Spleen (tissue), 11 donors: Measurements from ENCODE around the gene SPTBN1. TPM values are rescaled to one million over a fixed set of nuclear protein-coding genes. Genes with fewer than 3 reads are reported as not detected.

Experiments
- DNase-seq: peaks from one replicate; pipeline ENCODE4 v3.0.0-alpha.2; 2020
- H3K27ac ChIP-seq, 8 donors: fragments of 200-600 bp; sonication (generic) in 7 of 8; 1 replicate in 4 of 8; 2 replicates in 4 of 8; pipeline versions ENCODE4 v1.5.0 to v1.8.0; 2016 to 2021; ENCODE audit warnings: inconsistent platforms in 4 of 8, mild to moderate bottlenecking in 4 of 8, moderate library complexity in 1 of 8
- H3K27me3 ChIP-seq, 7 donors: fragments of 200-600 bp; sonication (generic) in 6 of 7; replicated peaks in 1 of 7; 1 replicate in 4 of 7; 2 replicates in 3 of 7; pipeline versions ENCODE4 v1.5.0 to v1.8.0; 2016 to 2021; ENCODE audit warnings: inconsistent platforms in 3 of 7, mild to moderate bottlenecking in 1 of 7
- H3K36me3 ChIP-seq, 6 donors: fragments of 200-600 bp; sonication (generic) in 5 of 6; 1 replicate in 4 of 6; 2 replicates in 2 of 6; pipeline versions ENCODE4 v1.5.0 to v1.8.0; 2016 to 2021; ENCODE audit warnings: inconsistent platforms in 2 of 6
- H3K4me1 ChIP-seq, 6 donors: fragments of 200-600 bp; sonication (generic) in 5 of 6; 1 replicate in 3 of 6; 2 replicates in 3 of 6; pipeline versions ENCODE4 v1.5.0 to v1.8.0; 2016 to 2021; ENCODE audit warnings: inconsistent platforms in 3 of 6
- H3K4me3 ChIP-seq, 8 donors: fragments of 200-600 bp; sonication (generic) in 7 of 8; 1 replicate in 4 of 8; 2 replicates in 4 of 8; pipeline versions ENCODE4 v1.5.0 to v1.8.0; 2016 to 2021; ENCODE audit warnings: inconsistent platforms in 4 of 8, mild to moderate bottlenecking in 4 of 8, moderate library complexity in 2 of 8
- H3K9me3 ChIP-seq, 8 donors: fragments of 200-600 bp; sonication (generic) in 7 of 8; 1 replicate in 4 of 8; 2 replicates in 4 of 8; pipeline versions ENCODE4 v1.5.0 to v1.8.0; 2016 to 2021; ENCODE audit warnings: inconsistent platforms in 4 of 8
- POLR2A ChIP-seq, 3 donors: fragments of 450-650 bp; IDR thresholded peaks; one replicate each; pipeline ENCODE4 v1.5.1; 2017; ENCODE audit warnings: antibody characterized with exemption in 3 of 3, mild to moderate bottlenecking in 1 of 3
- POLR2AphosphoS5 ChIP-seq, 3 donors: sonication (generic); formaldehyde crosslinking; IDR thresholded peaks; one replicate each; pipeline ENCODE4 v1.5.1; 2017; ENCODE audit warnings: antibody characterized with exemption in 3 of 3
- WGBS, 5 donors: extraction: QIAGEN DNeasy Blood & Tissue Kit in 3 of 5; methylation state at CpG; one replicate each; pipeline versions ENCODE4 v1.1.5 to v1.1.7; 2013 to 2018; 5-methylcytosine and 5-hydroxymethylcytosine counted together
- intact Hi-C: fragments of 100-400 bp; cut with DNase I; formaldehyde crosslinking; loops from one replicate; pipeline ENCODE4 v1.15.0; 2023; ENCODE audit warnings: low total_unique reads
- polyA plus RNA-seq, 3 donors: library from polyadenylated mRNA; stranded (reverse); fragments of 200-250 nt; gene quantifications; one replicate each; pipeline ENCODE4 v1.2.1, GENCODE V29; 2013
- total RNA-seq, 7 donors: library from RNA; depleted of rRNA in 3 of 7; stranded (reverse); fragments of >200 nt in 3 of 7; fragmentation: NEBNext Ultra II Directional in 4 of 7; extraction: Animal tissue kit (Norgen Biotek cat#: 25700) in 4 of 7; gene quantifications; one replicate each; pipeline versions ENCODE4 v1.1.0 to v1.2.1, GENCODE V29; 2016 to 2021
- TF ChIP-seq, protein P1 (sequence below), 11 experiments: fragments of 200-600 bp in 7 of 11; fragments of 450-650 bp in 4 of 11; sonication (generic) in 4 of 11; IDR thresholded peaks in 8 of 11; conservative IDR thresholded peaks in 3 of 11; 1 replicate in 7 of 11; 2 replicates in 4 of 11; pipeline versions ENCODE4 v1.4.0 to v1.8.0; 2016 to 2021; ENCODE audit warnings: antibody characterized with exemption in 11 of 11, inconsistent platforms in 4 of 11, mild to moderate bottlenecking in 1 of 11
- donor health status: healthy with polysubstance abuse.
- donor health status: DM: no; HTN: no; CAD: no; lungs with moderate emphysema.
- donor health status: DM: no; HTN: no; CAD: no.
- donor health status: Bipolar disorder and iron deficiency.
- donor health status: healthy.
- donor health status: DM: no; HTN: no; CAD: no.
- donor health status: DM: yes; HTN: yes; CAD: no.

Gene SPTBN1
- total and polyA plus RNA-seq, 10 donors, result 32.7 to 352 (median 269) TPM

GRCh38 chr2:54536720-54537119 is 80.6 kb downstream of the SPTBN1 start:
- Histone ChIP-seq H3K27me3 (no peaks in the 10 kb centered on the region), H3K4me1 (peaks cover 0 to 31% (median 21%) of the 10 kb centered on the region in 6 donors), H3K9me3 (no peaks in the 10 kb centered on the region), H3K4me3 (no peak overlapping the region), H3K27ac (no peak overlapping the region), H3K36me3 (no peaks in the 10 kb centered on the region)
- 95 to 100% (median 97%) methylated on average over 2 of the region's 2 CpGs for WGBS, 5 donors
- intact Hi-C loops, result no loop called here
- TF ChIP-seq POLR2AphosphoS5 (IDR thresholded peaks at IDR 0.05) (no peak), POLR2A (IDR thresholded peaks at IDR 0.05) (no peak)
- TF ChIP-seq, protein P1, sequence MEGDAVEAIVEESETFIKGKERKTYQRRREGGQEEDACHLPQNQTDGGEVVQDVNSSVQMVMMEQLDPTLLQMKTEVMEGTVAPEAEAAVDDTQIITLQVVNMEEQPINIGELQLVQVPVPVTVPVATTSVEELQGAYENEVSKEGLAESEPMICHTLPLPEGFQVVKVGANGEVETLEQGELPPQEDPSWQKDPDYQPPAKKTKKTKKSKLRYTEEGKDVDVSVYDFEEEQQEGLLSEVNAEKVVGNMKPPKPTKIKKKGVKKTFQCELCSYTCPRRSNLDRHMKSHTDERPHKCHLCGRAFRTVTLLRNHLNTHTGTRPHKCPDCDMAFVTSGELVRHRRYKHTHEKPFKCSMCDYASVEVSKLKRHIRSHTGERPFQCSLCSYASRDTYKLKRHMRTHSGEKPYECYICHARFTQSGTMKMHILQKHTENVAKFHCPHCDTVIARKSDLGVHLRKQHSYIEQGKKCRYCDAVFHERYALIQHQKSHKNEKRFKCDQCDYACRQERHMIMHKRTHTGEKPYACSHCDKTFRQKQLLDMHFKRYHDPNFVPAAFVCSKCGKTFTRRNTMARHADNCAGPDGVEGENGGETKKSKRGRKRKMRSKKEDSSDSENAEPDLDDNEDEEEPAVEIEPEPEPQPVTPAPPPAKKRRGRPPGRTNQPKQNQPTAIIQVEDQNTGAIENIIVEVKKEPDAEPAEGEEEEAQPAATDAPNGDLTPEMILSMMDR (IDR thresholded peaks at IDR 0.05 in 8 of 11, conservative IDR thresholded peaks at IDR 0.05 in 3 of 11), result no peak
- no peak for DNase-seq

DNA sequence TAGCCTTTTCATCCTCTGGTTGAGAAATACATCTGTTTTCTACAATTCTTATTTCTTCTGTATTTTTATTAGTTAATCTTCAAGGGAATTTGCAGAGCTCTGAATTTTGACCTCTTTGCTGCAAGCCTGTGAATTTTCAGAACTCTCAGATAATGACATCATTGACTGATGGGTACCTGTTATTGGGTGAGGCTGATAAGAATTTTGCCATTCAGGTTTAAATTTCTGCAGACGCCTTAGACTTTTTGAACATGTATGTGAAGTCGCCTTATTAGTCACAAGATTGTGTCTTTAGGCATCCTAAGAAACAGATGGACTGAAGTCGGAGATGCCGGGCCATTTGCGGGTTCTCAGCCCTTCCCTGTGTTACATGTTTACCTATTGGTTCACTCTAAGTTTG is 82.4 kb downstream of the SPTBN1 start:
- no peaks in the 10 kb centered on the region for H3K9me3 ChIP-seq
- no peak overlapping the region for H3K4me3 ChIP-seq
- 90 to 98% (median 95%) methylated on average over 5 of the region's 5 CpGs for WGBS, 5 donors
- H3K27me3 ChIP-seq, result no peaks in the 10 kb centered on the region
- no peaks in the 10 kb centered on the region for H3K36me3 ChIP-seq
- no peak overlapping the region for H3K27ac ChIP-seq
- intact Hi-C loops, result no loop called here
- no peak for TF ChIP-seq POLR2AphosphoS5 (IDR thresholded peaks at IDR 0.05)
- TF ChIP-seq, protein P1 (IDR thresholded peaks at IDR 0.05 in 8 of 11, conservative IDR thresholded peaks at IDR 0.05 in 3 of 11), result no peak
- TF ChIP-seq POLR2A (IDR thresholded peaks at IDR 0.05), result no peak
- no peak for DNase-seq
- H3K4me1 ChIP-seq, result peaks cover 0 to 31% (median 11%) of the 10 kb centered on the region in 6 donors

DNA sequence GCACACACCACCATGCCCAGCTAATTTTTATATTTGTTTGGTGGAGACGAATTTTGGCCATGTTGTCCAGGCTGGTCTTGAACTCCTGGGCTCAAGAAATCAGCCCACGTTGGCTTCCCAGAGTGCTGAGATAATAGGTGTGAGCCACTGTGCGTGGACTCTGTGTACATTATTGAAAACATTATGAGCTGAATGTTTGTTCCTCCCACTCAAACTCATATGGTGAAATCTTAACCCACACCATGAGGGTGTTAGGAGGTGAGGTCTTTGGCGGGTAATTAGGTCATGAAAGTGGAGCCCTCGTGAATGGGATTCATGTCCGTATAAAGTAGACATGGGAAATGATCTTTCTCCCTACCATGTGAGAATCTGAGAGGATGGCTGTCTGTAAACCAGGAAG is 83.6 kb downstream of the SPTBN1 start:
- Histone ChIP-seq H3K27ac (no peak overlapping the region), H3K4me3 (no peak overlapping the region), H3K4me1 (peaks cover 0 to 35% (median 13%) of the 10 kb centered on the region in 6 donors), H3K36me3 (no peaks in the 10 kb centered on the region), H3K9me3 (no peaks in the 10 kb centered on the region), H3K27me3 (no peaks in the 10 kb centered on the region)
- no peak for TF ChIP-seq POLR2A (IDR thresholded peaks at IDR 0.05)
- TF ChIP-seq, protein P1 (IDR thresholded peaks at IDR 0.05 in 8 of 11, conservative IDR thresholded peaks at IDR 0.05 in 3 of 11), result no peak
- no peak for TF ChIP-seq POLR2AphosphoS5 (IDR thresholded peaks at IDR 0.05)
- no peak for DNase-seq
- whole genome bisulfite sequencing, 5 donors, result 82 to 96% (median 89%) methylated on average over 6 of the region's 6 CpGs
- intact Hi-C loops, result no loop called here

GRCh38 chr2:54540194-54540593 is 84.1 kb downstream of the SPTBN1 start:
- no peaks in the 10 kb centered on the region for H3K36me3 ChIP-seq
- no peak for TF ChIP-seq POLR2A (IDR thresholded peaks at IDR 0.05)
- no peak for TF ChIP-seq POLR2AphosphoS5 (IDR thresholded peaks at IDR 0.05)
- TF ChIP-seq, protein P1 (IDR thresholded peaks at IDR 0.05 in 8 of 11, conservative IDR thresholded peaks at IDR 0.05 in 3 of 11), result no peak
- H3K4me1 ChIP-seq, result peaks cover 0 to 32% (median 10%) of the 10 kb centered on the region in 6 donors
- no peak for DNase-seq
- H3K27ac ChIP-seq, result no peak overlapping the region
- no peak overlapping the region for H3K4me3 ChIP-seq
- no peaks in the 10 kb centered on the region for H3K27me3 ChIP-seq
- intact Hi-C loops, result no loop called here
- no peaks in the 10 kb centered on the region for H3K9me3 ChIP-seq
- WGBS, 5 donors, result 47 to 92% (median 83%) methylated on average over 1 of the region's 1 CpG
